Endothelial cell of umbilical vein (primary cell): ENCODE results near the gene PIK3R1. TPM values are rescaled to one million over a fixed set of nuclear protein-coding genes. Genes with fewer than 3 reads are reported as not detected.

Experiments used
- BruUV-seq: library from RNA; stranded (reverse); fragments of 400-500 nt; replicated peaks from 2 replicates; lab custom pipeline; 2021; lab: Mats Ljungman, UMichigan
- CTCF ChIA-PET: fragments of 300-600, 350-600 bp; sonication (Branson Sonifier 250); formaldehyde crosslinking; loops from one replicate; lab custom pipeline; 2021; ENCODE audit warnings: antibody characterized with exemption, inconsistent platforms; lab: Charles Lee
- POLR2A ChIA-PET: fragments of 300-600, 350-600 bp; sonication (Branson Sonifier 250); formaldehyde crosslinking; loops from one replicate; lab custom pipeline; 2021; ENCODE audit warnings: antibody characterized with exemption, inconsistent platforms; lab: Charles Lee
- DNase-seq: peaks from one replicate; pipeline ENCODE4 v3.0.0-alpha.2; 2011; ENCODE audit warnings: low read depth, low spot score
- FAIRE-seq: peaks from 2 replicates; lab custom pipeline; 2011; peaks lifted over from hg19 to GRCh38; lab: Jason Lieb, UNC
- H2AFZ ChIP-seq: 2 replicates; pipeline ENCODE4 v1.6.0; 2012; ENCODE audit warnings: low read depth, low read length, control low read depth, inconsistent platforms
- H3K27ac ChIP-seq: 2 replicates; pipeline ENCODE4 v1.5.1; 2011; ENCODE audit warnings: low read depth, mild to moderate bottlenecking, control low read depth, low read length, moderate library complexity; ENCODE audit not compliant: insufficient read depth
- H3K27me3 ChIP-seq, 2 experiments: 2 replicates each; pipeline versions ENCODE4 v1.6.0 to v1.6.1; 2011; ENCODE audit warnings: low read length in 2 of 2, mixed read lengths in 1 of 2; ENCODE audit not compliant: control insufficient read depth in 2 of 2, insufficient read depth in 2 of 2
- H3K36me3 ChIP-seq, 2 experiments: 2 replicates in 1 of 2; 3 replicates in 1 of 2; pipeline ENCODE4 v1.5.1; 2011; ENCODE audit warnings: low read length in 2 of 2, mild to moderate bottlenecking in 1 of 2, moderate library complexity in 1 of 2; ENCODE audit not compliant: control insufficient read depth in 2 of 2, insufficient read depth in 2 of 2; ENCODE audit errors: extremely low read depth in 1 of 2
- H3K4me1 ChIP-seq: 3 replicates; pipeline ENCODE4 v1.5.1; 2011; ENCODE audit warnings: mild to moderate bottlenecking, low read length; ENCODE audit not compliant: control insufficient read depth, insufficient read depth; ENCODE audit errors: extremely low read depth
- H3K4me2 ChIP-seq: 2 replicates; pipeline ENCODE4 v1.6.1; 2011; ENCODE audit warnings: low read length, control low read depth, mixed read lengths; ENCODE audit not compliant: insufficient read depth
- H3K4me3 ChIP-seq, 3 experiments: fragments of 200-600 bp in 1 of 3; sonication (generic), shearing (Covaris generic) in 1 of 3; replicated peaks in 1 of 3; 2 replicates each; pipeline ENCODE4 v1.5.1; 2011 to 2016; ENCODE audit warnings: control low read depth in 3 of 3, low read length in 3 of 3, mild to moderate bottlenecking in 2 of 3, inconsistent platforms in 1 of 3, low read depth in 1 of 3, moderate library complexity in 1 of 3; ENCODE audit not compliant: insufficient read depth in 1 of 3
- H3K79me2 ChIP-seq: 2 replicates; pipeline ENCODE4 v1.6.0; 2012; ENCODE audit warnings: low read length, inconsistent platforms; ENCODE audit not compliant: control insufficient read depth, insufficient read depth
- H3K9ac ChIP-seq: replicated peaks from 2 replicates; pipeline ENCODE3; 2011; ENCODE audit warnings: low read length, control low read depth; ENCODE audit not compliant: insufficient read depth; ENCODE audit errors: extremely low read depth
- H3K9me1 ChIP-seq: replicated peaks from 3 replicates; pipeline ENCODE4 v1.6.0; 2011; ENCODE audit warnings: mild to moderate bottlenecking, low read length; ENCODE audit not compliant: control insufficient read depth, insufficient read depth; ENCODE audit errors: extremely low read depth
- H3K9me3 ChIP-seq: replicated peaks from 2 replicates; pipeline ENCODE4 v1.5.1; 2012; ENCODE audit warnings: low read length, inconsistent platforms; ENCODE audit not compliant: control insufficient read depth, insufficient read depth
- H4K20me1 ChIP-seq: replicated peaks from 2 replicates; pipeline ENCODE3; 2011; ENCODE audit warnings: mild to moderate bottlenecking, low read length; ENCODE audit not compliant: control insufficient read depth, insufficient read depth; ENCODE audit errors: extremely low read depth
- EZH2 ChIP-seq: IDR thresholded peaks from 2 replicates; pipeline ENCODE4 v1.6.1; 2012; ENCODE audit warnings: borderline replicate concordance, low read depth, mild to moderate bottlenecking, moderate library complexity, low read length, inconsistent platforms; ENCODE audit not compliant: severe bottlenecking
- FOS ChIP-seq: IDR thresholded peaks from 2 replicates; pipeline ENCODE4 v1.6.1; 2011; ENCODE audit warnings: mild to moderate bottlenecking, low read length, moderate library complexity, borderline replicate concordance; ENCODE audit not compliant: insufficient read depth
- GATA2 ChIP-seq: IDR thresholded peaks from 2 replicates; pipeline ENCODE4 v1.7.0; 2011; ENCODE audit warnings: low read depth, mild to moderate bottlenecking, moderate library complexity, mixed read lengths, low read length; ENCODE audit not compliant: insufficient read length, insufficient read depth
- JUN ChIP-seq: IDR thresholded peaks from 2 replicates; pipeline ENCODE4 v1.6.1; 2011; ENCODE audit warnings: borderline replicate concordance, low read depth; ENCODE audit not compliant: insufficient read length, insufficient read depth
- MYC ChIP-seq: IDR thresholded peaks from one replicate; pipeline ENCODE4 v1.6.1; 2011; ENCODE audit warnings: mild to moderate bottlenecking, low read depth, low read length
- POLR2A ChIP-seq: IDR thresholded peaks from 2 replicates; pipeline ENCODE4 v1.6.1; 2012; ENCODE audit warnings: low read depth, mild to moderate bottlenecking, control low read depth, low read length
- POLR2AphosphoS5 ChIP-seq: IDR thresholded peaks from 2 replicates; pipeline ENCODE4 v1.6.1; 2012; ENCODE audit warnings: low read depth, mild to moderate bottlenecking, control low read depth, low read length, moderate library complexity; ENCODE audit not compliant: insufficient read depth
- dilution Hi-C: fragments of 300-500 bp; cut with MboI; formaldehyde crosslinking; loops from one replicate; pipeline ENCODE4 v1.15.0; 2019; ENCODE audit warnings: low sequenced_read_pairs; ENCODE audit not compliant: extremely low pct_ligation_motif_present
- intact Hi-C: fragments of 100-400 bp; cut with micrococcal nuclease; formaldehyde crosslinking; loops from one replicate; pipeline ENCODE4 v1.10.0; 2022
- polyA plus RNA-seq, 4 experiments: library from polyadenylated mRNA; depleted of rRNA in 3 of 4; stranded (reverse) in 3 of 4; unstranded in 1 of 4; fragments of >200 nt; gene quantifications; 2 replicates each; pipeline versions ENCODE4 v1.2.1 to v1.2.3, GENCODE V29; 2011 to 2012; ENCODE audit warnings: missing spikeins in 1 of 4
- total RNA-seq: library from RNA; stranded (reverse); gene quantifications from 2 replicates; pipeline ENCODE4 v1.2.3, GENCODE V29; 2021
- TF ChIP-seq, protein P1 (sequence below): IDR thresholded peaks from 2 replicates; pipeline ENCODE4 v1.6.1; 2011; ENCODE audit not compliant: insufficient read depth, insufficient read length
- TF ChIP-seq, protein P2 (sequence below), 2 donors: IDR thresholded peaks; 1 replicate in 1 of 2; 2 replicates in 1 of 2; pipeline ENCODE4 v1.5.1; 2011; ENCODE audit warnings: low read length in 2 of 2, mild to moderate bottlenecking in 2 of 2, moderate library complexity in 2 of 2, control low read depth in 1 of 2, inconsistent platforms in 1 of 2, low read depth in 1 of 2; ENCODE audit not compliant: insufficient read depth in 1 of 2; ENCODE audit errors: extremely low read depth in 1 of 2

Gene PIK3R1
- total and polyA plus RNA-seq, 2 donors (not counting 3 experiments of a cell fraction or from before 2014, with no cell fraction given): 2.8 to 30.0 TPM

DNA sequence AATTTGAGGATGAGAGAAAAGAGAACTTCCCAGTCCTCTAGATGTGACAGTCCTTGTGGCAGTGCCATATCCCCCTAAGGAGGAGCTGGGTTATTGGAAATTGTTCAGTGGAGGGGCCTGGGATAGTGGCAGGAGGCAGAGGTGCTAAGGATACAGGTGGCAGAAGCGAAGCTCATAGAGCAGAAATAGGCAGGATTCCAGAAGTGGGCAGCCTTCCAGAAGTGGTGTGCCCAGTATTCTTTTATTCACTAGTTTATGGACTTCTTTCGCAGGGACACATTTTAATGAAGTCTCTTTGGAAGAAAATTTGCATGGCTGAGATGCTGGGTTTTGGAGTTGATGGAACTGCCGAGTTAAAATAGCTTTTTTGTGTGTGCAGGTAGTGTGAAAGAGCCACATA is 6.8 kb downstream of the PIK3R1 start:
- no peak for DNase-seq
- peaks cover 63% of the 10 kb centered on the region for H3K79me2 ChIP-seq
- H3K9ac ChIP-seq: no peak overlapping the region
- H3K27me3 ChIP-seq: no peaks in the 10 kb centered on the region
- H3K36me3 ChIP-seq: peaks cover 0 to 2% of the 10 kb centered on the region in 2 experiments
- H3K9me1 ChIP-seq: no peaks in the 10 kb centered on the region
- no peak overlapping the region for H2AFZ ChIP-seq
- no peaks in the 10 kb centered on the region for H3K9me3 ChIP-seq
- H3K27ac ChIP-seq: no peak overlapping the region
- no peak overlapping the region for H3K4me2 ChIP-seq
- BruUV-seq: no TSS peak
- peaks cover 8% of the 10 kb centered on the region for H3K4me1 ChIP-seq
- ChIA-PET POLR2A (no interaction called here), CTCF (interaction anchor here (1.8 kb wide), 1 partner anchor 976 kb away, joined by 5 read pairs; no protein-coding TSS in a partner anchor)
- intact Hi-C loops: no loop called here
- FAIRE-seq: no peak
- no peak overlapping the region for H3K4me3 ChIP-seq
- TF ChIP-seq GATA2 (no peak), POLR2A (no peak), MYC (no peak), FOS (no peak), EZH2 (no peak), POLR2AphosphoS5 (no peak), JUN (no peak)
- TF ChIP-seq, protein P1, sequence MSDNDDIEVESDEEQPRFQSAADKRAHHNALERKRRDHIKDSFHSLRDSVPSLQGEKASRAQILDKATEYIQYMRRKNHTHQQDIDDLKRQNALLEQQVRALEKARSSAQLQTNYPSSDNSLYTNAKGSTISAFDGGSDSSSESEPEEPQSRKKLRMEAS: no peak
- dilution Hi-C loops: no loop called here
- H4K20me1 ChIP-seq: peaks cover 7% of the 10 kb centered on the region

- peaks cover 2% of the 10 kb centered on the region for H3K4me1 ChIP-seq
Observed at GRCh38 chr5:68222824-68223354, 7.3 kb downstream of the PIK3R1 start.

More at GRCh38 chr5:68222824-68223354, 7.3 kb downstream of the PIK3R1 start:
- FAIRE-seq (no peak), DNase-seq (no peak)
- CTCF ChIA-PET: interaction anchor here (1.4 to 1.8 kb wide), 2 partner anchors 30 to 977 kb away, joined by 5 read pairs; no protein-coding TSS in a partner anchor
- Histone ChIP-seq H3K9me1 (no peaks in the 10 kb centered on the region), H2AFZ (no peak overlapping the region), H3K27me3 (no peaks in the 10 kb centered on the region), H4K20me1 (peaks cover 6% of the 10 kb centered on the region), H3K36me3 (peaks cover 0 to 2% of the 10 kb centered on the region in 2 experiments), H3K9me3 (no peaks in the 10 kb centered on the region), H3K4me2 (no peak overlapping the region), H3K79me2 (peaks cover 58% of the 10 kb centered on the region), H3K27ac (no peak overlapping the region), H3K4me3 (no peak overlapping the region), H3K9ac (no peak overlapping the region)
- TF ChIP-seq POLR2A (no peak), EZH2 (no peak), MYC (no peak), JUN (no peak), FOS (no peak), POLR2AphosphoS5 (no peak), GATA2 (no peak)
- TF ChIP-seq, protein P1: no peak
- TF ChIP-seq, protein P2, sequence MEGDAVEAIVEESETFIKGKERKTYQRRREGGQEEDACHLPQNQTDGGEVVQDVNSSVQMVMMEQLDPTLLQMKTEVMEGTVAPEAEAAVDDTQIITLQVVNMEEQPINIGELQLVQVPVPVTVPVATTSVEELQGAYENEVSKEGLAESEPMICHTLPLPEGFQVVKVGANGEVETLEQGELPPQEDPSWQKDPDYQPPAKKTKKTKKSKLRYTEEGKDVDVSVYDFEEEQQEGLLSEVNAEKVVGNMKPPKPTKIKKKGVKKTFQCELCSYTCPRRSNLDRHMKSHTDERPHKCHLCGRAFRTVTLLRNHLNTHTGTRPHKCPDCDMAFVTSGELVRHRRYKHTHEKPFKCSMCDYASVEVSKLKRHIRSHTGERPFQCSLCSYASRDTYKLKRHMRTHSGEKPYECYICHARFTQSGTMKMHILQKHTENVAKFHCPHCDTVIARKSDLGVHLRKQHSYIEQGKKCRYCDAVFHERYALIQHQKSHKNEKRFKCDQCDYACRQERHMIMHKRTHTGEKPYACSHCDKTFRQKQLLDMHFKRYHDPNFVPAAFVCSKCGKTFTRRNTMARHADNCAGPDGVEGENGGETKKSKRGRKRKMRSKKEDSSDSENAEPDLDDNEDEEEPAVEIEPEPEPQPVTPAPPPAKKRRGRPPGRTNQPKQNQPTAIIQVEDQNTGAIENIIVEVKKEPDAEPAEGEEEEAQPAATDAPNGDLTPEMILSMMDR (IDR thresholded peaks at IDR 0.05; ENCODE audit: extremely low read depth in 1 of 2, insufficient read depth in 1 of 2, low read depth in 1 of 2, low read length in 2 of 2): no peak
- intact Hi-C loops (no loop called here), dilution Hi-C loops (no loop called here)
- BruUV-seq: no TSS peak
- POLR2A ChIA-PET: no interaction called here
